ENCODE results near the gene KRTAP12-3. TPM values are rescaled to one million over a fixed set of nuclear protein-coding genes. Genes with fewer than 3 reads are reported as not detected.

Gene KRTAP12-3
- total RNA-seq, 4 donors from 2014 or later: not detected

DNA sequence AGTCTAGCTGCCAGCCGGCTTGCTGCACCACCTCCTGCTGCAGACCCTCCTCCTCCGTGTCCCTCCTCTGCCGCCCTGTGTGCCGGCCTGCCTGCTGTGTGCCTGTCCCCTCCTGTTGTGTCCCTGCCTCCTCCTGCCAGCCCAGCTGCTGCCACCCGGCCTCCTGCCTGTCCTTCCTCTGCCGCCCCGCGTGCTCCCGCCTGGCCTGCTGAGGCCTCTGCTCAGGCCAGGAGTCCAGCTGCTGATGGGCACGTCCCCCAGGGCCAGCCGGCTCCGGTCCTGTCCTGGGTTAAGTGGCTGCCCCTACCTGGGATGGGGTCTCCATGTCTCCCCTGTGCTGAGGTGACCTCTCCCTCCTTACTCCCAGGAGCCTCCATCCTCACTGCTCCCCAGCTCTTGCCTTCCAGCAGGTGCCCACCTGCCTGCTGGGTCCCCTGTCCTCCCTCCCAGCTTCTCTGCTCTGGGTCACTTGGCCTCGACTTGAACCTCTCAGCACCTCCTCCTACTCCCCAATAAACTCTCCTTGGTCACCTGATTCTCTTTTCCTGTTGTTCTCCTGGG lies 45.0 kb upstream of the KRTAP12-3 start:
- H3K27me3 ChIP-seq: no peaks in the 10 kb centered on the region
- H3K27ac ChIP-seq: no peak overlapping the region
- no peak for DNase-seq (ENCODE audit: low spot score in 2 of 2)
- no peaks in the 10 kb centered on the region for H3K4me1 ChIP-seq
- WGBS, 2 donors: 81 to 85% methylated on average over 10 to 13 of the region's 13 CpGs
- TF ChIP-seq, protein P1, sequence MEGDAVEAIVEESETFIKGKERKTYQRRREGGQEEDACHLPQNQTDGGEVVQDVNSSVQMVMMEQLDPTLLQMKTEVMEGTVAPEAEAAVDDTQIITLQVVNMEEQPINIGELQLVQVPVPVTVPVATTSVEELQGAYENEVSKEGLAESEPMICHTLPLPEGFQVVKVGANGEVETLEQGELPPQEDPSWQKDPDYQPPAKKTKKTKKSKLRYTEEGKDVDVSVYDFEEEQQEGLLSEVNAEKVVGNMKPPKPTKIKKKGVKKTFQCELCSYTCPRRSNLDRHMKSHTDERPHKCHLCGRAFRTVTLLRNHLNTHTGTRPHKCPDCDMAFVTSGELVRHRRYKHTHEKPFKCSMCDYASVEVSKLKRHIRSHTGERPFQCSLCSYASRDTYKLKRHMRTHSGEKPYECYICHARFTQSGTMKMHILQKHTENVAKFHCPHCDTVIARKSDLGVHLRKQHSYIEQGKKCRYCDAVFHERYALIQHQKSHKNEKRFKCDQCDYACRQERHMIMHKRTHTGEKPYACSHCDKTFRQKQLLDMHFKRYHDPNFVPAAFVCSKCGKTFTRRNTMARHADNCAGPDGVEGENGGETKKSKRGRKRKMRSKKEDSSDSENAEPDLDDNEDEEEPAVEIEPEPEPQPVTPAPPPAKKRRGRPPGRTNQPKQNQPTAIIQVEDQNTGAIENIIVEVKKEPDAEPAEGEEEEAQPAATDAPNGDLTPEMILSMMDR (IDR thresholded peaks at IDR 0.05): no peak
- peaks cover 0 to 42% (median 0%) of the 10 kb centered on the region in 4 donors for H3K9me3 ChIP-seq
- H3K36me3 ChIP-seq: no peaks in the 10 kb centered on the region
- no peak overlapping the region for H3K4me3 ChIP-seq

DNA sequence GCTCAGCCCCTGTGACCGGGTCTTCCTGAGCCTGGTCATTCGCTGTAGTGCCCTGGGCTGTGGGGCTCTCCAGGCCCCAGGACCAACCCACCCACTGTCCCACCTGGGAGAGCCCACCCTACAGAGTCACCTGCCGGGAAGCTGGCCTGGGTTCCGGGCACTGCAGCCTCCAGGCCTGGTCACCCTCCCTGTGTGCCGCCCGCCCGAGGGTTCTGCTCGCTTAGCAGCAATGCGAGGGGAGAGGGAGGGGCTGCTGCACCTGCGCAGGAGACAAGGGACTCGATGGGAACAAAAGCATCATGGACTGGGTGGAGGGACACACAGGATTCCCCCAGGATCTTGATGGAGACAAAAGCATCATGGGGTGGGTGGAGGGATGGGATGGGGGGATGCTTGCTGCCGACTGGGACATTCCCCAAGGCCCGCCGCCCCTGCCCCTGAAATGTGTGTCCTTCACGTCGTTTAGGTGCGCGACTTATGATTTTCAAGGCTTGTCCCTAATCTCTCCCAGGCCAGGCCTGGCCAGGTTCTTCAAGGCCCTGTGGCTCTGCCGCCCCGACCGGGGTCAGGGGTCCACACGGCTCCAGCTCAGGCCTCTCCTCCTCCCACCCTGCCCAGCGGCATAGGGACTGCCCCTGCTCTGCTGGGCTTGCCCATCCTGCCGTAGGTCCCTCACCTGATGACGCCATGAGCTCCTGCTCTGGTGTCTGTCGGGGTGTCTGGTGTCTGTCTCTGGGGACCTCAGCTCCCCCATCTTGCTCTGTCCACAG lies 44.2 kb upstream of the KRTAP12-3 start:
- no peaks in the 10 kb centered on the region for H3K27me3 ChIP-seq
- H3K9me3 ChIP-seq: peaks cover 0 to 40% (median 0%) of the 10 kb centered on the region in 4 donors
- H3K4me3 ChIP-seq: no peak overlapping the region
- no peaks in the 10 kb centered on the region for H3K4me1 ChIP-seq
- no peaks in the 10 kb centered on the region for H3K36me3 ChIP-seq
- WGBS, 2 donors: 85 to 86% methylated on average over 25 to 26 of the region's 26 CpGs
- no peak for TF ChIP-seq POLR2A (IDR thresholded peaks at IDR 0.05)
- DNase-seq (ENCODE audit: low spot score in 2 of 2): no peak
- H3K27ac ChIP-seq: no peak overlapping the region

DNA sequence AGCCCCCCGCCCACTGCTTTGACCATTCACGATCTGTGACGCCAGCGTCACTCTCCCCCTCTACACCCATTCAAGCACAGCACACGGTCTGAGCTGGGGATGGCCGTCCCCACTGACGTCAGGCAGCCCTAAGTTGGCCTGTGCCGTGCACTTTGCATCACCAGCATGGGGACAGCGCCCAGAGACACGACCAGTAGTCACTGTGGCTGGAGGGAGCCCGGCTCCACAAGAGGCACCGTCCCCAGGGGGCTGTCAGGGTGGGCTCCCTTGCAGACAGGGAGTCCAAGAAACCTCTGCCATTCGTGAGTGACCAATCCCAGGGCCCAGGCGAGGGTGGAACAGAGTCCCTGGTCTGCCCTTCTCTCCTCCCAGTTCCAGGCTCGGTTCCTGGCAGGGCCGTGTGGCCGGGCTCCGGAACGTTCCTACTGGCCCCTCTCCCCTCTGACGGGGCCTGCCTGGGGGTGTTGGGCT lies 43.5 kb upstream of the KRTAP12-3 start:
- Histone ChIP-seq H3K27me3 (no peaks in the 10 kb centered on the region), H3K36me3 (no peaks in the 10 kb centered on the region), H3K9me3 (peaks cover 0 to 36% (median 0%) of the 10 kb centered on the region in 4 donors), H3K4me3 (no peak overlapping the region), H3K4me1 (no peaks in the 10 kb centered on the region), H3K27ac (no peak overlapping the region)
- TF ChIP-seq, protein P1 (IDR thresholded peaks at IDR 0.05): no peak
- no peak for TF ChIP-seq POLR2A (IDR thresholded peaks at IDR 0.05)
- no peak for TF ChIP-seq EP300 (IDR thresholded peaks at IDR 0.05)
- WGBS, 2 donors: 67 to 78% methylated on average over 19 to 20 of the region's 20 CpGs
- no peak for DNase-seq (ENCODE audit: low spot score in 2 of 2)

DNA sequence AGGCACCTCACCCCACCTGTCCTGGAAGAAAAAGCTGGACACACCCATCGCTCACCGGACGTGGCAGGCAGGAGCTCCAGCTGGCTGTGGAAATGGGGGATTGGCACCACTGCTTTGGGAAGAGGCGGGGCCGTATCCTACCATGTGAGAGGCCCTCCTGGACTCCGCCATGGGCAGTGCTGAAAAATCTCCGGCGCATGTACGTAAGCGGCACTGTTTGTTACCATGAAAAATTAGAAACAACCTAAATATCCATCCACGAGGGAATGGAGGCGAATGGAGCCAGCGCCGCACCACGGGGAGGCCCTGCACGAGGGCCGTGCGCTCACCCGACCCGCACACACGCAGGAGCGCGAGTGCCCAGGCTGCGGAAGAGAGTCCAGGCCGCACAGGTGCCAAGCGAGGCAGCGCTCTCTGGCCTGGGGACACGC lies 42.8 kb upstream of the KRTAP12-3 start:
- no peak for DNase-seq (ENCODE audit: low spot score in 2 of 2)
- TF ChIP-seq EP300 (IDR thresholded peaks at IDR 0.05) (no peak), POLR2A (IDR thresholded peaks at IDR 0.05) (no peak)
- TF ChIP-seq, protein P1 (IDR thresholded peaks at IDR 0.05): no peak
- no peaks in the 10 kb centered on the region for H3K4me1 ChIP-seq
- H3K4me3 ChIP-seq: no peak overlapping the region
- H3K27ac ChIP-seq: no peak overlapping the region
- 89 to 92% methylated on average over 28 of the region's 28 CpGs for WGBS, 2 donors
- H3K9me3 ChIP-seq: peaks cover 0 to 32% (median 1%) of the 10 kb centered on the region in 4 donors
- no peaks in the 10 kb centered on the region for H3K27me3 ChIP-seq
- H3K36me3 ChIP-seq: no peaks in the 10 kb centered on the region

DNA sequence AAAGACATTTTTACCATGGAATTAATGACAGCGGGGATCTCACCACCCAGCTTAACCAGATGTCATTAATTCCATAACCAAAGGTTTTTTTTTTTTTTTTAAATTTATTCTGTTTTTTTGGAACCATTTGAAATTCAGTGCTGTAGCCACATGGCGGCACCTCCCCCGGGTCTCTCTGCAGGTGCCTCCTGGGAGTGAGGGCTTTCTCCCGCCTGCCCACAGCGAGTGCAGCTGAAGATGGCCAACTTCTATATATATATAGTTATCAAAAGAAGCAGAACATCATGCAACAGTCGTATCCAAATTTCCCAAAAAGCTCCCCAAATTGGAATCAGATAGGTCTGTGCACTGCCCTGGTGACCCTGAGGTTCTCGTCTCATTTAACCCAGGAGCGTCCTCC lies 42.3 kb upstream of the KRTAP12-3 start:
- Histone ChIP-seq H3K27ac (no peak overlapping the region), H3K9me3 (peaks cover 0 to 32% (median 2%) of the 10 kb centered on the region in 4 donors), H3K27me3 (no peaks in the 10 kb centered on the region), H3K36me3 (no peaks in the 10 kb centered on the region), H3K4me3 (no peak overlapping the region), H3K4me1 (no peaks in the 10 kb centered on the region)
- WGBS, 2 donors: 77 to 78% methylated on average over 8 of the region's 8 CpGs
- TF ChIP-seq, protein P1 (IDR thresholded peaks at IDR 0.05): no peak
- TF ChIP-seq POLR2A (IDR thresholded peaks at IDR 0.05): no peak
- no peak for TF ChIP-seq EP300 (IDR thresholded peaks at IDR 0.05)
- DNase-seq (ENCODE audit: low spot score in 2 of 2): no peak

All from tibial nerve (tissue), 4 donors.